ENCODE data around the gene CADM1. TPM values are rescaled to one million over a fixed set of nuclear protein-coding genes. Genes with fewer than 3 reads are reported as not detected.
A peak's percentile ranks its signal among the peaks of the same experiment; 100 is the strongest.

The CADM1 gene
- total RNA-seq, 4 donors from 2014 or later: 10.6 to 15.7 (median 13.8) TPM

DNA sequence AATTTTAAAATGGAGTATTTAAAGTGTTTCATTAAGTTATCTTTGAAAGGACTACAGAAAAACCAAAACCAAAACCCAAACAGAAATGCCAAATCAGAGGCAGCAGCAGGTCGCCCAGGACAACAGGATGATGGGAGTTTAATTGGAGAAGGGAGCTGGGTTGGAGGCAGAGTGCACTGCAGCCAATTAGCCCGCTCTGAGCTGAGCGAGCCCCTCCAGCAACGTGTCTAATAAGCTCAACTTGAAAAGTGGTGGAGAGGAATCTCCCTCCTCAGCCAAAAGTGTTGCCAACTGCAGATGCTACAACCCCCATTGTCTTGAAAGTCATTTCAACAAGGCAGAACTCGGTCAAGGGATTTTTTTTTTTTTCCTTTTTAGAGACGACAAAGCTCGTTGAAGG is 323.9 kb downstream of the CADM1 start:
- no peak for DNase-seq (ENCODE audit: extremely low spot score)
- Histone ChIP-seq H3K27me3 (no peaks in the 10 kb centered on the region), H3K36me3 (no peaks in the 10 kb centered on the region), H3K9me3 (no peaks in the 10 kb centered on the region), H3K4me1 (no peaks in the 10 kb centered on the region), H3K27ac (replicated peaks in 1 of 4) (no peak overlapping the region), H3K4me3 (no peak overlapping the region)
- TF ChIP-seq, protein P1, sequence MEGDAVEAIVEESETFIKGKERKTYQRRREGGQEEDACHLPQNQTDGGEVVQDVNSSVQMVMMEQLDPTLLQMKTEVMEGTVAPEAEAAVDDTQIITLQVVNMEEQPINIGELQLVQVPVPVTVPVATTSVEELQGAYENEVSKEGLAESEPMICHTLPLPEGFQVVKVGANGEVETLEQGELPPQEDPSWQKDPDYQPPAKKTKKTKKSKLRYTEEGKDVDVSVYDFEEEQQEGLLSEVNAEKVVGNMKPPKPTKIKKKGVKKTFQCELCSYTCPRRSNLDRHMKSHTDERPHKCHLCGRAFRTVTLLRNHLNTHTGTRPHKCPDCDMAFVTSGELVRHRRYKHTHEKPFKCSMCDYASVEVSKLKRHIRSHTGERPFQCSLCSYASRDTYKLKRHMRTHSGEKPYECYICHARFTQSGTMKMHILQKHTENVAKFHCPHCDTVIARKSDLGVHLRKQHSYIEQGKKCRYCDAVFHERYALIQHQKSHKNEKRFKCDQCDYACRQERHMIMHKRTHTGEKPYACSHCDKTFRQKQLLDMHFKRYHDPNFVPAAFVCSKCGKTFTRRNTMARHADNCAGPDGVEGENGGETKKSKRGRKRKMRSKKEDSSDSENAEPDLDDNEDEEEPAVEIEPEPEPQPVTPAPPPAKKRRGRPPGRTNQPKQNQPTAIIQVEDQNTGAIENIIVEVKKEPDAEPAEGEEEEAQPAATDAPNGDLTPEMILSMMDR (IDR thresholded peaks at IDR 0.05): no peak
- no peak for TF ChIP-seq EP300 (IDR thresholded peaks at IDR 0.05)
- intact Hi-C loops (cut with DNase I): no loop called here
- 81% methylated on average over 7 of the region's 7 CpGs for WGBS

DNA sequence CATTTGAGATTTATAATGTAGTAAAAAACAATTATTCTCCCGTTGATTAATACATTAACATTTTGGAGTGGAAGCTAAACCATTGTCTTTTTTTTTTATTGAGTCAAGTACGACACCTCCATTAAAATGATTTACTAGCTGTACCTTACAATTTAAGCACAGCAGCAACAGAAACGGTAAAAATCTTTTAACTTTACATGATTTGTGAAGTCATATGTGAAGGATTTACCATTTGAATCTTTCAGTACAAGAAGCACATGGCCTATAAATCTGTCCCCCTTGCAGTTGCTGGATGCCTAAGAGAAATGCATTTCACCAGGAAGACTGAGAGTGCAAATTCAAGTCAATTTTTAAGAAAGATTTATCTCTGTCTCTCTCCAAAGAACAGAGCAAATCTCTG is 324.6 kb downstream of the CADM1 start:
- H3K4me1 ChIP-seq: no peaks in the 10 kb centered on the region
- 81% methylated on average over 3 of the region's 3 CpGs for whole genome bisulfite sequencing
- no peak overlapping the region for H3K27ac ChIP-seq (replicated peaks in 1 of 4)
- no peaks in the 10 kb centered on the region for H3K27me3 ChIP-seq
- no peaks in the 10 kb centered on the region for H3K36me3 ChIP-seq
- TF ChIP-seq, protein P1 (IDR thresholded peaks at IDR 0.05): no peak
- TF ChIP-seq POLR2AphosphoS5 (IDR thresholded peaks at IDR 0.05) (no peak), EP300 (IDR thresholded peaks at IDR 0.05) (no peak), POLR2A (IDR thresholded peaks at IDR 0.05; ENCODE audit: low read depth) (no peak)
- no peaks in the 10 kb centered on the region for H3K9me3 ChIP-seq
- no peak overlapping the region for H3K4me3 ChIP-seq
- DNase-seq (ENCODE audit: extremely low spot score): no peak
- intact Hi-C loops (cut with DNase I): no loop called here

DNA sequence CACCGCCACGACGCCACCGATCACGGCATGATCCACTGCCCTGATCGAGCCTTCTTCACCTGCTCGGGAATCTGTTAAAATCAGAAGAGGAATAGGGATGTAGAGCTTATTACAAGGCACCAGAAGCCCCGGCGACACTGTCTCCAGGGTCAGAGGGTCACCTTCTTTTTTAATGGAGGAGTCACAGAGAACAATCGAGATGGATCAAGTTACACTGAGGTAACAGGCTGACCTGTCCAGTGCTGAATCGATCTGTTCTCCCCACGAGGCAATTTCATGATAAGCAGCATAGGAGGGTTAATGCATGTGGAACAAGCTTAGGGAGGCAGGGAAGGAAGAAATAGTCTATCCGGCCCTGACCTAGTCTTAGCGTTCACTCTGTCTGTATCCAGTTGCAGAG is 325.5 kb downstream of the CADM1 start:
- Histone ChIP-seq H3K27ac (replicated peaks in 1 of 4) (no peak overlapping the region), H3K36me3 (no peaks in the 10 kb centered on the region), H3K27me3 (no peaks in the 10 kb centered on the region), H3K9me3 (no peaks in the 10 kb centered on the region), H3K4me3 (no peak overlapping the region), H3K4me1 (no peaks in the 10 kb centered on the region)
- intact Hi-C loops (cut with DNase I): no loop called here
- TF ChIP-seq, protein P1 (IDR thresholded peaks at IDR 0.05): no peak
- TF ChIP-seq POLR2A (IDR thresholded peaks at IDR 0.05; ENCODE audit: low read depth): no peak
- no peak for TF ChIP-seq EP300 (IDR thresholded peaks at IDR 0.05)
- TF ChIP-seq POLR2AphosphoS5 (IDR thresholded peaks at IDR 0.05): no peak
- WGBS: 90% methylated on average over 14 of the region's 14 CpGs
- no peak for DNase-seq (ENCODE audit: extremely low spot score)

DNA sequence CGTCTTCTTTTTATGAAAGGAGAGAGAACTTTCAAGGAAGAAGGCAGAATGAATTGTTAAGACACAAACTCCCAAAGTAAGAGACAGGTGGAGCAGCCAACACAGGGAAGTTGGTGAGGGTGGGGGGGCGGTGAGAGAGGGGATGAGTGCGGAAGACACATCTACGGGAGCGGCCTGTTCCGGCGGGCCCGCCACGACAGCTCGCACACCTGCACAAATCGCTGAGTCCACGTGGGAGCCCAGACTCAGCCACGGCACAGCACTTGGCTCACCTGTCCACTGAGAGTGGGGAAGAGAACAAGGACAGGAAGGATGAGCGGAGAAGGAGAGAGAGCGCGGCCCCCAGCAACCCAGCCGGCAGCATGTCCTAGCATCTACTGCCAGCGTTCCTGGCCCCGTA is 331.1 kb downstream of the CADM1 start:
- no peaks in the 10 kb centered on the region for H3K36me3 ChIP-seq
- no peaks in the 10 kb centered on the region for H3K4me1 ChIP-seq
- WGBS: 88% methylated on average over 19 of the region's 19 CpGs
- TF ChIP-seq EP300 (IDR thresholded peaks at IDR 0.05): no peak
- TF ChIP-seq, protein P1 (IDR thresholded peaks at IDR 0.05): no peak
- no peak for TF ChIP-seq POLR2AphosphoS5 (IDR thresholded peaks at IDR 0.05)
- no peak for TF ChIP-seq POLR2A (IDR thresholded peaks at IDR 0.05; ENCODE audit: low read depth)
- DNase-seq (ENCODE audit: extremely low spot score): no peak
- intact Hi-C loops (cut with DNase I): no loop called here
- H3K27ac ChIP-seq (replicated peaks in 1 of 4): no peak overlapping the region
- H3K9me3 ChIP-seq: no peaks in the 10 kb centered on the region
- H3K4me3 ChIP-seq: no peak overlapping the region
- H3K27me3 ChIP-seq: no peaks in the 10 kb centered on the region

DNA sequence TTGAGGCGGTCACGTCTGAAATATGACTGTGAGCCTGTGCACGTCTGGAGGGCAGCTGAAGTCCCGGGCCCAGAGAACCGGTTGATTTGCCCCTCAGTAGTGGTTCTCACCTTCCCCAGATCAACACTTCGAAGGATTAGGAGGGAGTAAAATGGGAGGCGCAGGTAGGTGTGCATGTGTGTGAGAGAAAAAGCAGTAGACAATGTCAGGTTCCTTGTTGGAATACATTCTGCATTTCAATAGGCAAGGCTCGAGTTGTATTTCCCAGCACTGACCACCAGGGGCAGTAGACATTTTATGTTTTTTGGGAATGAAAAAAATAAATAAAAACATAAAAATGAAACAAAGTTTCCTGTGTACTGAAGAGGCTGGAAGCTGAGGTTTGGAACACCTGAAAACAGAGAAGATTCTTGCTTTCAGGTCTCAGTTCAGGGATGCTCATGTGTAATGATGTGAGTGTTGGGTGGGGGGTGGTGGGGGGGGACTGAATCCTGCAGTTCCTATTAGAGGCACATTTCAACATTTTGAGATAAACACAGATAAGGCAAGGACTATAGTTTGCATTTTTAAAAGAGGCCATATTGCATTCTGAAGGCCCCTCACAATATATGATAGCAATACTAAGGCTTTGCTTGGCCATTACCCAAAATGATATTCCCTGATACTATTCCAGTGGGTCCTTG is 333.9 kb downstream of the CADM1 start:
- no peak overlapping the region for H3K4me3 ChIP-seq
- no peak overlapping the region for H3K27ac ChIP-seq (replicated peaks in 1 of 4)
- H3K36me3 ChIP-seq: no peaks in the 10 kb centered on the region
- intact Hi-C loops (cut with DNase I): no loop called here
- WGBS: 61% methylated on average over 8 of the region's 8 CpGs
- H3K27me3 ChIP-seq: peaks cover 0 to 7% (median 0%) of the 10 kb centered on the region in 4 donors
- TF ChIP-seq POLR2A (IDR thresholded peaks at IDR 0.05; ENCODE audit: low read depth): no peak
- TF ChIP-seq, protein P1 (IDR thresholded peaks at IDR 0.05): peak; percentile 26 to 63 (median 57)
- TF ChIP-seq EP300 (IDR thresholded peaks at IDR 0.05): no peak
- no peak for TF ChIP-seq POLR2AphosphoS5 (IDR thresholded peaks at IDR 0.05)
- peaks cover 0 to 7% (median 0%) of the 10 kb centered on the region in 4 donors for H3K4me1 ChIP-seq
- H3K9me3 ChIP-seq: no peaks in the 10 kb centered on the region
- DNase-seq (ENCODE audit: extremely low spot score): no peak

All from esophagus muscularis mucosa (tissue), 4 donors.